ENCODE measurements around the gene DPP8.

DNA sequence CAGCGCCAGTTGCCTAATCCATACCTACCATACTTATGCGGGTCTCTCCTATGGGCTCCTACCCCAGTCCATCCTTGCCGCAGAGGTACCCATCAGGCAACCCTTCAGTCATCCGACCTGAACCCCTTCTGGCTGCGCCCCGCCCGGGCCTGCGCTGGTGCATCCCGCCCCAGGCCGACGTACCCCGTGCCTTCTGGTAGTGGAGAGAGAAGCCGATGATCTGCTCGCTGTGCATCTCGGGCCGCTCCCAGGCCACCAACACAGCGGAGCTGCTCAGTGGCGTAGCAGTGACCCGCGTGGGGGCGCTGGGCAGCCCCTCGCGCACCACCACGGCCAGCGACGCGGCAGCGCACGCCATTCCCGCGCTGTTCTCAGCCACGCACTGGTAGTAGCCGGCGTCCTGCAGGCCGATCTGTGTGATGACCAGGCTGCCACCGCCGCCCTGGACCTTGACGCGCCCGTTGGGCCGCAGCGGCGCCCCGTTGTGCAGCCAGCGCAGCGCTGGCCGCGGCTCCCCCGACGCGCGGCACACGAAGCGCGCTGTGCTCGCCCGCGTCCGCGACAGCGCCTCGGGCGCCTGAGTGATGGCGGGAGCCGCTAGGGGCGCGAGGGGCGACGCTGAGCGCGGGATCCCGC, 121.8 kb downstream of the DPP8 start:
- TF ChIP-seq, protein P1, sequence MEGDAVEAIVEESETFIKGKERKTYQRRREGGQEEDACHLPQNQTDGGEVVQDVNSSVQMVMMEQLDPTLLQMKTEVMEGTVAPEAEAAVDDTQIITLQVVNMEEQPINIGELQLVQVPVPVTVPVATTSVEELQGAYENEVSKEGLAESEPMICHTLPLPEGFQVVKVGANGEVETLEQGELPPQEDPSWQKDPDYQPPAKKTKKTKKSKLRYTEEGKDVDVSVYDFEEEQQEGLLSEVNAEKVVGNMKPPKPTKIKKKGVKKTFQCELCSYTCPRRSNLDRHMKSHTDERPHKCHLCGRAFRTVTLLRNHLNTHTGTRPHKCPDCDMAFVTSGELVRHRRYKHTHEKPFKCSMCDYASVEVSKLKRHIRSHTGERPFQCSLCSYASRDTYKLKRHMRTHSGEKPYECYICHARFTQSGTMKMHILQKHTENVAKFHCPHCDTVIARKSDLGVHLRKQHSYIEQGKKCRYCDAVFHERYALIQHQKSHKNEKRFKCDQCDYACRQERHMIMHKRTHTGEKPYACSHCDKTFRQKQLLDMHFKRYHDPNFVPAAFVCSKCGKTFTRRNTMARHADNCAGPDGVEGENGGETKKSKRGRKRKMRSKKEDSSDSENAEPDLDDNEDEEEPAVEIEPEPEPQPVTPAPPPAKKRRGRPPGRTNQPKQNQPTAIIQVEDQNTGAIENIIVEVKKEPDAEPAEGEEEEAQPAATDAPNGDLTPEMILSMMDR (IDR thresholded peaks at IDR 0.05; ENCODE audit: low read length), result no peak
- no peak for TF ChIP-seq EZH2 (IDR thresholded peaks at IDR 0.05; ENCODE audit: borderline replicate concordance, low read length)

Data from OCI-LY1 (cell line).